A549 (cell line): ENCODE results near the gene EYA2.

Experiments used
- BHLHE40 ChIP-seq: IDR thresholded peaks from 2 replicates; pipeline ENCODE4 v1.6.1; 2012; ENCODE audit warnings: low read depth, low read length, inconsistent platforms
- NFE2L2 ChIP-seq: fragments of 150-350 bp; conservative IDR thresholded peaks from 2 replicates; pipeline ENCODE4 v1.6.1; 2014; ENCODE audit warnings: low read length
- TF ChIP-seq, protein P1 (sequence below): IDR thresholded peaks from 2 replicates; pipeline ENCODE4 v1.6.1; 2012

DNA sequence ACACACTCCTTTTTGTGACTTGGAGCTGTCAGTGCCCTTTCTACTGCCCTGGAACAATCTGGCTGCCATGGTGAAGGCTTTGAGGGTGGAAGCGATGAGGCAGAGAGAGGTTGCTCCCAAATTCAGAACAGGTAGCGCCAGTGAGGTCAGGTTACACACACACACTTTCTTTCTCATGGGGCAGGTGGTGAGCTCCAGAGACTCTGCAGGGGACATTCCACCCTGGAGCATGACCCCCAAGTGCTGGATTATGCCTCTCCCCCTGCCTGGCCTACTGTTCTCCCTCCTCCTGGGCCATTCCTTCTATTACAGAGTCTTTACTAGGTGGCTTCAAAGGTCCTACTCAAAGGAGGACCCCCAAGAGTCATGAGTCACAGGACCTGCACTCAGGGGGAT, 98.0 kb downstream of the EYA2 start:
- TF ChIP-seq, protein P1, sequence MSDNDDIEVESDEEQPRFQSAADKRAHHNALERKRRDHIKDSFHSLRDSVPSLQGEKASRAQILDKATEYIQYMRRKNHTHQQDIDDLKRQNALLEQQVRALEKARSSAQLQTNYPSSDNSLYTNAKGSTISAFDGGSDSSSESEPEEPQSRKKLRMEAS, result no peak
- TF ChIP-seq BHLHE40 (no peak), NFE2L2 (no peak)
